SK-N-SH treated with all-trans-retinoic acid at 6 μM for 48 hours (cell line): ENCODE measurements around the gene SEC22C.
A peak's percentile ranks its signal among the peaks of the same experiment; 100 is the strongest.

Experiments used
- ATAC-seq: fragments of 200-7000 bp; cut with Tn5 transposase; 3 replicates; pipeline ENCODE4 v1.9.1; 2020; ENCODE audit warnings: mild to moderate bottlenecking, moderate library complexity
- ARNTL ChIP-seq: fragments of 450-650 bp; formaldehyde crosslinking; IDR thresholded peaks from 2 replicates; pipeline ENCODE4 v1.5.0; 2020; ENCODE audit warnings: low read depth, mild to moderate bottlenecking, moderate library complexity, borderline replicate concordance
- BACH2 ChIP-seq: fragments of 250-450 bp; sonication (Bioruptor Pico); IDR thresholded peaks from 2 replicates; pipeline ENCODE4 v1.9.0; 2021; ENCODE audit warnings: mild to moderate bottlenecking, borderline replicate concordance
- CREB5 ChIP-seq: fragments of 250-450 bp; sonication (Bioruptor Pico); IDR thresholded peaks from 2 replicates; pipeline ENCODE4 v1.5.1; 2020; ENCODE audit warnings: low read depth, mild to moderate bottlenecking, moderate library complexity
- CSDC2 ChIP-seq: fragments of 250-450 bp; sonication (Bioruptor Pico); IDR thresholded peaks from 2 replicates; pipeline ENCODE4 v1.5.0; 2020; ENCODE audit warnings: mild to moderate bottlenecking, moderate library complexity
- CSRNP3 ChIP-seq: fragments of 250-450 bp; sonication (Bioruptor Pico); IDR thresholded peaks from 2 replicates; pipeline ENCODE4 v1.5.1; 2021; ENCODE audit warnings: mild to moderate bottlenecking, moderate library complexity
- ESRRG ChIP-seq: fragments of 250-450 bp; sonication (Bioruptor Pico); IDR thresholded peaks from 2 replicates; pipeline ENCODE4 v1.6.1; 2021; ENCODE audit warnings: mild to moderate bottlenecking
- GLIS3 ChIP-seq: fragments of 250-450 bp; sonication (Bioruptor Pico); IDR thresholded peaks from 2 replicates; pipeline ENCODE4 v1.5.0; 2020; ENCODE audit warnings: mild to moderate bottlenecking, moderate library complexity
- ISL1 ChIP-seq: fragments of 250-450 bp; sonication (Bioruptor Pico); IDR thresholded peaks from 2 replicates; pipeline ENCODE4 v2.1.2; 2022; ENCODE audit warnings: mild to moderate bottlenecking, moderate library complexity
- OSR1 ChIP-seq: fragments of 250-450 bp; sonication (Bioruptor Pico); IDR thresholded peaks from 2 replicates; pipeline ENCODE4 v1.8.0; 2022; ENCODE audit warnings: moderate library complexity, mild to moderate bottlenecking, inconsistent platforms
- PATZ1 ChIP-seq: fragments of 250-450 bp; sonication (Bioruptor Pico); IDR thresholded peaks from 2 replicates; pipeline ENCODE4 v1.8.0; 2020; ENCODE audit warnings: mild to moderate bottlenecking, moderate library complexity, borderline replicate concordance
- PPARA ChIP-seq: fragments of 250-450 bp; sonication (Bioruptor Pico); IDR thresholded peaks from 2 replicates; pipeline ENCODE4 v1.5.0; 2020; ENCODE audit warnings: mild to moderate bottlenecking, borderline replicate concordance
- RARB ChIP-seq: fragments of 250-450 bp; sonication (Bioruptor Pico); IDR thresholded peaks from 2 replicates; pipeline ENCODE4 v1.8.0; 2021; ENCODE audit warnings: mild to moderate bottlenecking, moderate library complexity
- TCF4 ChIP-seq: fragments of 250-450 bp; sonication (Bioruptor Pico); IDR thresholded peaks from 2 replicates; pipeline ENCODE4 v1.8.0; 2021; ENCODE audit warnings: mild to moderate bottlenecking, moderate library complexity, borderline replicate concordance
- TOX ChIP-seq: fragments of 250-450 bp; sonication (Bioruptor Pico); IDR thresholded peaks from 2 replicates; pipeline ENCODE4 v1.8.0; 2021; ENCODE audit warnings: mild to moderate bottlenecking, moderate library complexity, borderline replicate concordance
- TSHZ2 ChIP-seq: fragments of 250-450 bp; sonication (Bioruptor Pico); IDR thresholded peaks from 2 replicates; pipeline ENCODE4 v1.5.0; 2020; ENCODE audit warnings: mild to moderate bottlenecking, moderate library complexity
- ZC3H10 ChIP-seq: fragments of 250-450 bp; sonication (Bioruptor Pico); IDR thresholded peaks from 2 replicates; pipeline ENCODE4 v1.5.1; 2021; ENCODE audit warnings: mild to moderate bottlenecking, moderate library complexity
- ZFP30 ChIP-seq: fragments of 450-650 bp; formaldehyde crosslinking; IDR thresholded peaks from 2 replicates; pipeline ENCODE4 v1.5.0; 2022; ENCODE audit warnings: mild to moderate bottlenecking, moderate library complexity
- ZNF565 ChIP-seq: fragments of 450-650 bp; formaldehyde crosslinking; conservative IDR thresholded peaks from 2 replicates; pipeline ENCODE4 v1.5.0; 2020; ENCODE audit warnings: low read depth, mild to moderate bottlenecking, moderate library complexity
- ZNF70 ChIP-seq: fragments of 450-650 bp; formaldehyde crosslinking; IDR thresholded peaks from 2 replicates; pipeline ENCODE4 v1.5.0; 2020; ENCODE audit warnings: mild to moderate bottlenecking, moderate library complexity
- ZNF8 ChIP-seq: fragments of 450-650 bp; formaldehyde crosslinking; IDR thresholded peaks from 2 replicates; pipeline ENCODE4 v1.5.0; 2020; ENCODE audit warnings: mild to moderate bottlenecking, moderate library complexity

The SEC22C gene

GRCh38 chr3:42537350-42537749 is 44.4 kb downstream of the SEC22C start:
- TF ChIP-seq CSRNP3 (no peak), BACH2 (no peak), TSHZ2 (CRISPR knock-in tag) (no peak), CSDC2 (CRISPR knock-in tag) (no peak), TCF4 (CRISPR knock-in tag) (no peak), GLIS3 (CRISPR knock-in tag) (no peak), ISL1 (CRISPR knock-in tag) (no peak), CREB5 (no peak), ZNF565 (CRISPR knock-in tag) (no peak), ESRRG (CRISPR knock-in tag) (no peak), ZNF70 (CRISPR knock-in tag) (no peak), TOX (no peak), OSR1 (CRISPR knock-in tag) (no peak), RARB (no peak), ZFP30 (CRISPR knock-in tag) (no peak), ZNF8 (no peak), PATZ1 (CRISPR knock-in tag) (no peak)
- ATAC-seq = no peak

GRCh38 chr3:42535981-42536784 is 45.6 kb downstream of the SEC22C start:
- TF ChIP-seq PPARA (CRISPR knock-in tag) = no peak
- TF ChIP-seq CSRNP3 = no peak
- TF ChIP-seq ISL1 (CRISPR knock-in tag) = no peak
- TF ChIP-seq ZC3H10 (CRISPR knock-in tag) = no peak
- no peak for TF ChIP-seq CSDC2 (CRISPR knock-in tag)
- TF ChIP-seq CREB5 = no peak
- TF ChIP-seq BACH2 = no peak
- no peak for TF ChIP-seq PATZ1 (CRISPR knock-in tag)
- TF ChIP-seq TOX = no peak
- TF ChIP-seq TCF4 (CRISPR knock-in tag) = no peak
- no peak for TF ChIP-seq ARNTL
- TF ChIP-seq TSHZ2 (CRISPR knock-in tag) = no peak
- no peak for TF ChIP-seq ESRRG (CRISPR knock-in tag)
- TF ChIP-seq OSR1 (CRISPR knock-in tag) = no peak
- no peak for TF ChIP-seq RARB
- TF ChIP-seq ZNF565 (CRISPR knock-in tag) = no peak
- peak; percentile 38; the same call in 2 of the 3 replicates for ATAC-seq
